NB4 (cell line): Measurements from ENCODE around the gene SLC25A18.

ENCODE experiments used
- DNase-seq: peaks from one replicate; pipeline ENCODE4 v3.0.0; 2010; ENCODE audit warnings: low read depth
- H3K4me3 ChIP-seq: one replicate; pipeline ENCODE4 v1.5.1; 2011; ENCODE audit warnings: mild to moderate bottlenecking, low read depth, low read length, moderate library complexity
- CTCF ChIP-seq: IDR thresholded peaks from one replicate; pipeline ENCODE4 v1.5.1; 2012; ENCODE audit warnings: low read depth, low read length
- MAX ChIP-seq: IDR thresholded peaks from 2 replicates; pipeline ENCODE4 v1.6.1; 2011; ENCODE audit warnings: low read depth, low read length
- MYC ChIP-seq: IDR thresholded peaks from 2 replicates; pipeline ENCODE4 v1.6.1; 2011; ENCODE audit warnings: low read depth, low read length
- POLR2A ChIP-seq: IDR thresholded peaks from 2 replicates; pipeline ENCODE4 v1.6.1; 2011; ENCODE audit warnings: mild to moderate bottlenecking; ENCODE audit not compliant: insufficient read length; ENCODE audit errors: extremely low read depth

SLC25A18 gene

GRCh38 chr22:17627961-17628405 lies 64.7 kb downstream of the SLC25A18 start:
- DNase-seq, result no peak
- peak overlapping the region; percentile 99 for H3K4me3 ChIP-seq
- TF ChIP-seq MYC, result no peak
- no peak for TF ChIP-seq POLR2A
- TF ChIP-seq CTCF, result no peak
- TF ChIP-seq MAX, result no peak

GRCh38 chr22:17628406-17629172 lies 65.3 kb downstream of the SLC25A18 start, which contains the start of gene ATP6V1E1:
Gene ATP6V1E1, minus strand, starts transcription at chr22:17628749. Its CDS starts 114 bp downstream, at chr22:17628635.
- TF ChIP-seq MAX (peak; percentile 62), POLR2A (peak; percentile 26), CTCF (no peak), MYC (no peak)
- peak; percentile 96 for DNase-seq
- H3K4me3 ChIP-seq, result peak within 1 kb of the TSS; percentile 99

- no peak for TF ChIP-seq MYC
- no peak for TF ChIP-seq MAX
- H3K4me3 ChIP-seq, result peak overlapping the region; percentile 99
- DNase-seq, result no peak
Measured at GRCh38 chr22:17629173-17629489, 65.8 kb downstream of the SLC25A18 start.

GRCh38 chr22:17629641-17630040 lies 66.3 kb downstream of the SLC25A18 start:
- DNase-seq, result peak; percentile 11
- peak overlapping the region; percentile 99 for H3K4me3 ChIP-seq
- TF ChIP-seq MYC (no peak), POLR2A (no peak), CTCF (no peak), MAX (no peak)

- H3K4me3 ChIP-seq, result no peak overlapping the region
- DNase-seq, result no peak
- TF ChIP-seq CTCF (no peak), MAX (no peak), POLR2A (no peak), MYC (no peak)
Measured at GRCh38 chr22:17631076-17631565, 67.8 kb downstream of the SLC25A18 start.

- TF ChIP-seq MAX, result no peak
- no peak for DNase-seq
- H3K4me3 ChIP-seq, result no peak overlapping the region
Measured at GRCh38 chr22:17633217-17633997, 70.1 kb downstream of the SLC25A18 start.
